ENCODE measurements around the gene IMMP2L.

Gene IMMP2L

GRCh38 chr7:111012149-111012548, 550.1 kb downstream of the IMMP2L start:
- Histone ChIP-seq H3K4me1 (ENCODE audit: insufficient read depth, low read length, poor library complexity, severe bottlenecking) (peaks cover 24% of the 10 kb centered on the region), H3K9me2 (replicated peaks; ENCODE audit: low read depth, low read length) (no peaks in the 10 kb centered on the region), H4K20me1 (ENCODE audit: insufficient read depth, low read length, poor library complexity, severe bottlenecking) (no peaks in the 10 kb centered on the region), H3K79me2 (ENCODE audit: insufficient read depth, low read length) (no peaks in the 10 kb centered on the region), H2AFZ (ENCODE audit: low read length) (no peak overlapping the region), H3K27me3 (ENCODE audit: insufficient read depth, low read length, poor library complexity, severe bottlenecking) (no peaks in the 10 kb centered on the region), H3K36me3 (ENCODE audit: insufficient read depth, low read length) (no peaks in the 10 kb centered on the region), H3K9me3 (ENCODE audit: insufficient read depth, low read depth, low read length) (no peaks in the 10 kb centered on the region), H3F3A (ENCODE audit: low read depth) (no peaks in the 10 kb centered on the region), H3K4me3 (ENCODE audit: low read length, poor library complexity, severe bottlenecking) (no peak overlapping the region), H3K4me2 (ENCODE audit: low read depth, low read length, poor library complexity, severe bottlenecking) (no peak overlapping the region), H3K9ac (ENCODE audit: low read depth, low read length, poor library complexity, severe bottlenecking) (no peak overlapping the region)
- no peak for TF ChIP-seq CTCF (conservative IDR thresholded peaks at IDR 0.05; ENCODE audit: low read length)
- no peak for TF ChIP-seq EZH2phosphoT487 (IDR thresholded peaks at IDR 0.05; ENCODE audit: borderline replicate concordance)

- Histone ChIP-seq H3K9me2 (replicated peaks; ENCODE audit: low read depth, low read length) (no peaks in the 10 kb centered on the region), H3K27me3 (ENCODE audit: insufficient read depth, low read length, poor library complexity, severe bottlenecking) (no peaks in the 10 kb centered on the region), H4K20me1 (ENCODE audit: insufficient read depth, low read length, poor library complexity, severe bottlenecking) (no peaks in the 10 kb centered on the region), H3K79me2 (ENCODE audit: insufficient read depth, low read length) (no peaks in the 10 kb centered on the region), H3K4me1 (ENCODE audit: insufficient read depth, low read length, poor library complexity, severe bottlenecking) (peaks cover 24% of the 10 kb centered on the region), H2AFZ (ENCODE audit: low read length) (no peak overlapping the region), H3K4me2 (ENCODE audit: low read depth, low read length, poor library complexity, severe bottlenecking) (no peak overlapping the region), H3F3A (ENCODE audit: low read depth) (no peaks in the 10 kb centered on the region), H3K9me3 (ENCODE audit: insufficient read depth, low read depth, low read length) (no peaks in the 10 kb centered on the region), H3K9ac (ENCODE audit: low read depth, low read length, poor library complexity, severe bottlenecking) (no peak overlapping the region), H3K36me3 (ENCODE audit: insufficient read depth, low read length) (no peaks in the 10 kb centered on the region), H3K4me3 (ENCODE audit: low read length, poor library complexity, severe bottlenecking) (no peak overlapping the region)
- TF ChIP-seq CTCF (conservative IDR thresholded peaks at IDR 0.05; ENCODE audit: low read length): no peak
- no peak for TF ChIP-seq EZH2phosphoT487 (IDR thresholded peaks at IDR 0.05; ENCODE audit: borderline replicate concordance)
These were observed 550.8 kb downstream of the IMMP2L start for GRCh38 chr7:111011520-111011919.

GRCh38 chr7:111010798-111011197, 551.5 kb downstream of the IMMP2L start:
- Histone ChIP-seq H3K4me3 (ENCODE audit: low read length, poor library complexity, severe bottlenecking) (no peak overlapping the region), H3K36me3 (ENCODE audit: insufficient read depth, low read length) (no peaks in the 10 kb centered on the region), H4K20me1 (ENCODE audit: insufficient read depth, low read length, poor library complexity, severe bottlenecking) (no peaks in the 10 kb centered on the region), H3K9ac (ENCODE audit: low read depth, low read length, poor library complexity, severe bottlenecking) (no peak overlapping the region), H3K9me3 (ENCODE audit: insufficient read depth, low read depth, low read length) (no peaks in the 10 kb centered on the region), H3K4me2 (ENCODE audit: low read depth, low read length, poor library complexity, severe bottlenecking) (no peak overlapping the region), H3F3A (ENCODE audit: low read depth) (no peaks in the 10 kb centered on the region), H2AFZ (ENCODE audit: low read length) (no peak overlapping the region), H3K9me2 (replicated peaks; ENCODE audit: low read depth, low read length) (no peaks in the 10 kb centered on the region), H3K4me1 (ENCODE audit: insufficient read depth, low read length, poor library complexity, severe bottlenecking) (peaks cover 24% of the 10 kb centered on the region), H3K27me3 (ENCODE audit: insufficient read depth, low read length, poor library complexity, severe bottlenecking) (no peaks in the 10 kb centered on the region), H3K79me2 (ENCODE audit: insufficient read depth, low read length) (no peaks in the 10 kb centered on the region)
- TF ChIP-seq CTCF (conservative IDR thresholded peaks at IDR 0.05; ENCODE audit: low read length): no peak
- TF ChIP-seq EZH2phosphoT487 (IDR thresholded peaks at IDR 0.05; ENCODE audit: borderline replicate concordance): no peak

Data from Loucy (cell line).